ENCODE results near the gene TRIM2.

The TRIM2 gene

GRCh38 chr4:153222707-153223426 lies 18.6 kb downstream of the TRIM2 start:
- no peak for DNase-seq (ENCODE audit: low read depth, low spot score)

DNA sequence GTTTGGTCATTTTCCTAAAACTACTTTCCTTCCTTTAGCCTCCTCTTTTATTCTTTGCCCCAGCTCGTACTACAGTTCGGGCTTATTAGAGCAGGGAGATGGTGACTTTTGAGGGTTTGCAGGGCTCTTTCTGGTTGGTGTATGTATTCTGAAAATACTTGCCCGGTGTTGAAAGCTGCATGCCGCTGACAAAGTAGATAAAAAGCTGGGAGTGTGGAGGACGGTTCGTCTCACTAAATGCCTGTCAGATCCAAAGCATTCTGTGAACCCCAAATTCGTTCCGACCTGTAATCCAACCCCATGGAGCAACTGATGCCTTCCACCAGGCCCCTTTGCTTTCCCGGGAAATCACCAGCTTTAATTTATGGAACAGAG lies 19.2 kb downstream of the TRIM2 start:
- DNase-seq (ENCODE audit: low read depth, low spot score): no peak

GRCh38 chr4:153223930-153224329 lies 19.7 kb downstream of the TRIM2 start:
- no peak for DNase-seq (ENCODE audit: low read depth, low spot score)

- DNase-seq (ENCODE audit: low read depth, low spot score): no peak
These were observed 20.2 kb downstream of the TRIM2 start for GRCh38 chr4:153224474-153224873.

- DNase-seq (ENCODE audit: low read depth, low spot score): no peak
These were observed 23.3 kb downstream of the TRIM2 start for GRCh38 chr4:153227469-153228075.

GRCh38 chr4:153228512-153229140 lies 24.4 kb downstream of the TRIM2 start:
- DNase-seq (ENCODE audit: low read depth, low spot score): no peak

- no peak for DNase-seq (ENCODE audit: low read depth, low spot score)
These were observed 25.3 kb downstream of the TRIM2 start for GRCh38 chr4:153229545-153229944.

- DNase-seq (ENCODE audit: low read depth, low spot score): no peak
These were observed 28.5 kb downstream of the TRIM2 start for GRCh38 chr4:153232768-153233167.

GRCh38 chr4:153233761-153234371 lies 29.6 kb downstream of the TRIM2 start:
- DNase-seq (ENCODE audit: low read depth, low spot score): no peak

DNA sequence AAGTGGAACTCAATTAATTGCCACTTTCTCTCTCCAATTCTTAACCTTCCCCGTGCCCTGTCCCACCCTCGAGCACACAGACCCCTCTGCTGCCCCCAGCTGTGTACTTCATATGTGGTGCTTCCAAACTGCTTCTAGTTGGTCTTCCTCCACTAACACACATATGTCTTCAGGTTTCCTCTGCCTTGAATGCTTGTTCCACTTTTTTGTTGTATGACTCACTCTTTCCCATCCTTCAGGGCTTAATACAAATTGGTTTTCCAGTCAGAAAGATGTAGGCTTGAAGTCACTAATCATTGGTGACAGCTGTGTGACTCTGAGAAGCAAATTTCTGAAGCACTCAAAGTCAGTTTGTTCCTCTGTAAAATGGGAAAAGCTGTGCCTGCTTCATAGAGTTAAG lies 30.6 kb downstream of the TRIM2 start:
- no peak for DNase-seq (ENCODE audit: low read depth, low spot score)

DNA sequence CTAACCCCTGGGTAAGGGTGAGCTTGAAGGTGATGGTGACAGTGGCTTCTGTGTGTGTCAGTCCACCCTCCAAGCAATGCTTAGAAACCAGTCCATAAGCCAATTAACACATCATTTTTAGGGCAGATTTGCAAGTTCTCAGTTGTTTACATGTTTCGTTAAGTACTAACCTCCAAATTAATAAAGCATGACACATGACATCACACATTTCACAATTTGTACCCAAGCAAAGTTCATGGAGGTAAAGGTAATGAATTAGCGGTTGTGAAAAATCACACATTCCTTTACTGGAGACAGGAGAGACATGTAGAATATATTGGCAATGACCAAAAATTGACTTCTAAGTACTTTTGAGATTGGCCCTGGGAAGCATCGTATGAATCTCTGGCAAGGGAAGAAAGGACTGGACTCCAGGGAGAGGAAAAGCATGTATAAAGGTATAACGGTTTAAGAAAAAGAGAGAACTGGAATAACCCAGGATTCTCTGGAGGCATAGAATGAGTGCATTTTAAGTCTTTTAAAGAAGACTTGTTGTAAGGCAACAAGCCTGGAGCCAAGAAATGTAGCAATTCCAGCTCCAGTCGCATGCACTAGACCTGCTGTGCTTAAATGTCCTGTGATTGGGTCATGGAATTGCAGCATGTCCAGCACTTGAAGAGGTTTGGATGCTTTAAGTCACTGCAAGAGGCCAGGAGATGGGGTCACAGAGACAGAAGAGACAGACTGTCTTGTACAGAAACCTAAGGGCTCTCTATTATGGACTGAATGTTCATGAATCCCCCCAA lies 34.1 kb downstream of the TRIM2 start:
- no peak for DNase-seq (ENCODE audit: low read depth, low spot score)

GRCh38 chr4:153239409-153239808 lies 35.2 kb downstream of the TRIM2 start:
- DNase-seq (ENCODE audit: low read depth, low spot score): no peak

GRCh38 chr4:153241295-153241694 lies 37.1 kb downstream of the TRIM2 start:
- no peak for DNase-seq (ENCODE audit: low read depth, low spot score)

- no peak for DNase-seq (ENCODE audit: low read depth, low spot score)
These were observed 38.0 kb downstream of the TRIM2 start for GRCh38 chr4:153241970-153242838.

DNA sequence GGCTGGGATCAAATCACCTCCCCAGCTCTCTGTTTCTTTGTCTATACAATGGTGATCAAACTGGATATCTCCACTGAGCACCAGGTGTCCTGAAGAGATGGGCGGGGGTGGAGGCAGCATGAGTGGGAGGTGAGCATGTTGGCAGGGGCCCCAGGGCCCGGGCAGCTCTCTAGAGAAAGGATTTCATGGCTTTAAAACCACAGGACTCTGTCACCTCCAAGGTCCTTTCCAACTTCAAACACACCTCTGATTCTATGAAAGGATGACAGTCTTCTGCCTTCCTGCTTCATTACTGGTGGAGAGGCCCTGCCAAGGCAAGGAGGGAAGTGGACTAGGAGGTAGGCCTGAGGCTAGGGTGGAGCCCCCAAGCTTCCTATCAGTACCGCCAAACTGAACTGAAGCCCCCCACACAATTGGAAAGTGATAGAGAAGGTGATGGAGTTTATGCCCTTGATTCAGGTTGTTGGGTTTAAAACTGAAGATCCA lies 38.6 kb downstream of the TRIM2 start:
- DNase-seq (ENCODE audit: low read depth, low spot score): no peak

- DNase-seq (ENCODE audit: low read depth, low spot score): no peak
These were observed 39.2 kb downstream of the TRIM2 start for GRCh38 chr4:153243468-153243867.

- DNase-seq (ENCODE audit: low read depth, low spot score): no peak
These were observed 40.7 kb downstream of the TRIM2 start for GRCh38 chr4:153244969-153245368.

DNA sequence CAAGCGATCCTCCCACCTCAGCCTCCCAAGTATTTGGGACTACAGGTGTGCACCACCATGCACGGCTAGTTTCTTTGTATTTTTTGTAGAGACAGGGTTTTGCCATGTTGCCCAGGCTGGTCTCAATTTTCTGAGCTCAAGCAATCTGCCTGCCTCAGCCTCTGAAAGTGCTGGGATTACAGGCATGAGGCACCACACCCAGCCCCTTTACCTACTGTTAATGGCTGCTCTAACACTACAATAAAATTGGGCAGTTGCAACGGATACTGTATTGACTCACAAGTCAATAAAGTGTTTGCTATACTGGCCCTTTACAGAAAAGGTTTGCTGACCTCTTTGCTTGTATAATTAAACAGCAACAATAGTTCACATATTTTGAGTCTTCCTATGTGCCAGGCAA lies 41.5 kb downstream of the TRIM2 start:
- no peak for DNase-seq (ENCODE audit: low read depth, low spot score)

DNA sequence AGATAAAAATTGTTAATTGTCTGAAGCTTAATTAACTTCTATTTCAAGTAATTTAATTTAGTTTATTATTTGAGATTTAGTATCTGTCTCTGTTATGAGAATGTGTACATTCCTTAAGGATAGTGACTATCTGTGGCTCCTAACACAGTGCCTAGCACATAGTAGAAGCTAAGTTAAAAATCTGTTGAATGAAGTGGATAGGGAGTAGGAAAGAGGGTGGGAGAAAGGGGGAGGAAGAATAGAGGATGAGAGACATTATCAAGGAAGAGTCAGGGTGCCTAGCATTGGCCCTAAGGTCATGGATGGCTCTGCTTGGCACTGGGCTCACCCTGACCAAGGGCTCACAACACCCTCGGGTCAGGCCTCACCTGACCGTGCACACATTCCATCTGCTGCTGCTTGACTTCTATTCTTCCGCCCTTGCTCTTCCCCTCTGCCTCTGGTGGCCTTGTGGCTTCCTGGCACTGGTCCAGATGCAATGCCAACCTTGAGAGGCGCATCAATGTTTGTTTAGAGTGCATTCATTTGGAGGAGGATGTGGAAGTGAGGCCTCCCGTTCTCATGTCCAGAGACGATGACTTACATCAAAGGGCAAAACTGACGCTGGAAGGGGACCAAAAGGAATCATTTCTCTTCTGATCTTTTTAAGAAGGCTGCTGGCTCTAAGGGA lies 42.3 kb downstream of the TRIM2 start:
- DNase-seq (ENCODE audit: low read depth, low spot score): no peak

- no peak for DNase-seq (ENCODE audit: low read depth, low spot score)
These were observed 42.9 kb downstream of the TRIM2 start for GRCh38 chr4:153247116-153247490.

All from activated CD4-positive, CD25-positive, alpha-beta regulatory T cell treated with anti-CD3 and anti-CD28 coated beads, Interleukin-2, amount 50 U/mL, for 16 hours (primary cell).